Activated T-helper 2 cell treated with anti-CD3 and anti-CD28 coated beads, Interferon-gamma antibody, Interleukin-2, Interleukin-4, amounts not matched to agents 10 μg/mL and 5 μg/mL and 100 μg/mL, durations not matched to agents 14 hours and 24 hours and 36 hours (primary cell): ENCODE results near the gene SCNN1B. TPM values are rescaled to one million over a fixed set of nuclear protein-coding genes. Genes with fewer than 3 reads are reported as not detected.
"Not testable (repeated sequence)": the region's sequence is repeated elsewhere in the genome, so short reads cannot be mapped to it uniquely, and the experiment has no call there.

ENCODE experiments used
- DNase-seq: peaks from one replicate; pipeline ENCODE4 v3.0.0; 2021; ENCODE audit warnings: low spot score
- H3K27ac Mint-ChIP-seq: one replicate; pipeline ENCODE4 v1.8.0; 2021; ENCODE audit warnings: mixed read lengths
- H3K27me3 Mint-ChIP-seq: one replicate; pipeline ENCODE4 v1.8.0; 2021; ENCODE audit warnings: low read depth, mixed read lengths
- H3K36me3 Mint-ChIP-seq: one replicate; pipeline ENCODE4 v1.8.0; 2021; ENCODE audit warnings: low read depth, mixed read lengths
- H3K4me1 Mint-ChIP-seq: one replicate; pipeline ENCODE4 v1.8.0; 2021; ENCODE audit warnings: low read depth, mixed read lengths
- H3K4me3 Mint-ChIP-seq: one replicate; pipeline ENCODE4 v1.8.0; 2021; ENCODE audit warnings: low read depth, mild to moderate bottlenecking, moderate library complexity, mixed read lengths
- H3K9me3 Mint-ChIP-seq: one replicate; pipeline ENCODE4 v1.8.0; 2021; ENCODE audit warnings: mixed read lengths
- intact Hi-C: fragments of 100-400 bp; cut with micrococcal nuclease; formaldehyde crosslinking; loops from one replicate; pipeline ENCODE4 v1.15.1; 2023
- total RNA-seq: library from RNA; stranded (reverse); gene quantifications from 2 replicates; pipeline ENCODE4 v1.2.3, GENCODE V29; 2022

SCNN1B gene
- total RNA-seq, 1 donor from 2014 or later: not detected

DNA sequence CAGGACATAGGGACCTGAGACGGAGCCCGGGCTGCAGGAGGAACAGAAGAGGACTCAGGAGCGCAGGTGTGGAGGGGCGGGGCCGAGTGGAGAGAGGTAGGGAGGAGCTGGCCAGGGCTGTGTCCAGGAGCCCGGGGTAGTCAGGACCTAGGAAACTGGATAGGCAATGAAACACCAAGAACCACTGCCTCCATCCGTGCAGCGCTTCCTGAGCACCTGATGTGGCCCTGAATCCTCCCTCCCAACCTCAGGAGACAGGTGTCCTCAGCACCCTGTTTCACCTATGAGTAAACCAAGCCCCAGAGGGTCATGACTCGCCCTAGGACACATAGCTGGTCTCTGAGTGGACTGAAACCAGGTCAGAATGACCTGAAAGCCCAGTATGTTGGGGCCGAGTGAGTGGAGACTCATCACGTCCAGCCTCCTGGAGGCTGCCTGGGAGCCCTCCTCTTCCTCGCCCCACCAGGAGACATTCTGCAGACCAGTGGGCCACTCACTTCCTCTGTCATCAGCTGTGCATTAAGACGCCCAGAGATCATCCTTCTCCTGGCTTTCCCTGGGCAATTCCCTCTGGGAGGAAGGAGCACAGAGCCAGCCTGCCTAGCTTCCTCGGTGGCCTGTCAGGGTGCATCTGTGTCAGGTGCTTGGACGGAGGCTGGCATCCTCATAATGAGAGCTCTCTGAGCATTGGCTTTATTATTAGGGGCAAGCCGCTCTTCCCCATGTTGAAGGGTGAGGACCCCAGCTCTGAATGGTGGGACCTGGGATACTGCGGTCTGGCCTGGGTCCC, 72.8 kb downstream of the SCNN1B start:
- Mint-ChIP-seq H3K9me3 (no peaks in the 10 kb centered on the region), H3K4me3 (no peak overlapping the region), H3K27ac (no peak overlapping the region), H3K27me3 (no peaks in the 10 kb centered on the region), H3K36me3 (no peaks in the 10 kb centered on the region), H3K4me1 (no peaks in the 10 kb centered on the region)
- no peak for DNase-seq
- intact Hi-C loops: no loop called here

DNA sequence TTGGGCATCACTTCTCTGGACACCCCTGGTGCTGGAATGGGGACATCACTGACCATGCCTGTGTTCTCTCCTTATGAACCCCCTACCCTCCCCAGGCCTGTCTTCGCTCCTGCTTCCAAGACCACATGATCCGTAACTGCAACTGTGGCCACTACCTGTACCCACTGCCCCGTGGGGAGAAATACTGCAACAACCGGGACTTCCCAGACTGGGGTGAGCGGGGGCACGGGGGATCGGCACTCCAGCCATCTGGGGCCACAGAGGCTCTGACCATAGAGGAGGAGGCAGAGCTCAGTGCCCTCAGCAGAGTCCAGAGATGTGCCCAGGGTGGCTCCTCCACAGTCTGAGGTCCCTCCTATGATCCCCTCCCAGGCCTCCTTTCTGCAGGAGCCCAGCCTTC, 73.5 kb downstream of the SCNN1B start:
- Mint-ChIP-seq H3K27me3 (no peaks in the 10 kb centered on the region), H3K27ac (no peak overlapping the region), H3K4me1 (no peaks in the 10 kb centered on the region), H3K4me3 (no peak overlapping the region), H3K9me3 (no peaks in the 10 kb centered on the region), H3K36me3 (no peaks in the 10 kb centered on the region)
- intact Hi-C loops: no loop called here
- no peak for DNase-seq

DNA sequence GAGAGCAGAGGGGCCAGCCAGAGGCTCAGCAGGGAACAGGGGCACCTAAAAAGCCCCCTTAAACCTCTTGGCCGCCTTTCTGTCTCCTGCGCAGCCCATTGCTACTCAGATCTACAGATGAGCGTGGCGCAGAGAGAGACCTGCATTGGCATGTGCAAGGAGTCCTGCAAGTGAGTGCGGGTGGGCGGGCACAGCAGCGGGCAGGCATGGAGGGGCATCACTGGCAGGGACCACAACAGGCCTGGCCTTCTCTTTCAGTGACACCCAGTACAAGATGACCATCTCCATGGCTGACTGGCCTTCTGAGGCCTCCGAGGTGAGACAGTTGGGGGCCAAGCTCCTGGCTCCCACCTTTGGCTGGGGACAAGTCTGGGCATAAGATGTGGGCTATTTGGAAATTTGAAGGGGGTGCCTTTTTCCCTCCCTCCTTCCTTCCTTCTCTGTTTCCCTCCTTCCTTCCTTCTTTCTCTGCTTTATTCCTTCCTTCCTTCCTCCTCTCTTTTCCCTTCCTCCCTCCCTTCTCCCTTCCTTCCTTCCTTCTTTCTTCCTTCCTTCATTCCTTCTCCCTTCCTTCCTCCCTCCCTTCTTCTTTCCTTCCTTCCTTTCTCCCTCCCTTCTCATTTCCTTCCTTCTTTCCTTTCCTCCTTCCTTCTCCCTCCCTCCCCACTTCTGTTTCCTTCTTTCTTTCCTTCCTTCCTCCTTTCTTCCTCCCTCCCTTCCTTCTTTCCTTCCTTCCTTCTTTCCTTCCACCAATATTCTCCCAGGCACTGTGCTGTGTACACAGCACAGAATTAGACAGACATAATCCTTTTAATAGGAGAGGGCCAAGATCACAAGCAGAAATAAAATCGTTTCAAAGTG, 75.2 kb downstream of the SCNN1B start:
- Mint-ChIP-seq H3K4me1 (no peaks in the 10 kb centered on the region), H3K27ac (no peak overlapping the region), H3K9me3 (no peaks in the 10 kb centered on the region), H3K27me3 (no peaks in the 10 kb centered on the region), H3K4me3 (no peak overlapping the region), H3K36me3 (no peaks in the 10 kb centered on the region)
- intact Hi-C loops: no loop called here
- no peak for DNase-seq

DNA sequence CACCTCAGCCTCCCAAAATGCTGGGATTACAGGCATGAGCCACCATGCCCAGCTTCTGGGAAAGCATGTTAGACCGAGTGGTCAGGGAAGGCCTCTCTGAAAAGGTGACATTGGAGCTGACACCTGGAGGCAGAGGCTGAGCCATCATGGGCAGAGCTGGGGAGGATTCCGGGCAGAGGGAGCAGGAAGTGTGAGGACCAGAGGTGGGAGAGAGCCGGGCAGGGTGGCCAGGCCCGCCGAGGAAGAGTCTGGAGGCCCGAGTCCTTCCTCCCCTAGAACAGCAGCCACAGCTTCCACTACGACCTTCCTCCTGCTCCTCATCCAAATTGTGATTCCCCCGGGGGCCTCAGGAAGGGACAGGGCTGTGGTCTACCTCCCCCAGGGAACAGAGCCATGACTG, 76.2 kb downstream of the SCNN1B start:
- intact Hi-C loops: no loop called here
- H3K27ac Mint-ChIP-seq: no peak overlapping the region
- H3K36me3 Mint-ChIP-seq: no peaks in the 10 kb centered on the region
- H3K27me3 Mint-ChIP-seq: no peaks in the 10 kb centered on the region
- H3K4me3 Mint-ChIP-seq: no peak overlapping the region
- H3K9me3 Mint-ChIP-seq: no peaks in the 10 kb centered on the region
- DNase-seq: no peak
- H3K4me1 Mint-ChIP-seq: no peaks in the 10 kb centered on the region

GRCh38 chr16:23378921-23379320, 76.8 kb downstream of the SCNN1B start:
- Mint-ChIP-seq H3K36me3 (no peaks in the 10 kb centered on the region), H3K4me3 (no peak overlapping the region), H3K27ac (no peak overlapping the region), H3K4me1 (no peaks in the 10 kb centered on the region), H3K9me3 (no peaks in the 10 kb centered on the region), H3K27me3 (no peaks in the 10 kb centered on the region)
- intact Hi-C loops: no loop called here
- no peak for DNase-seq

GRCh38 chr16:23379707-23380106, 77.6 kb downstream of the SCNN1B start:
- no peaks in the 10 kb centered on the region for H3K9me3 Mint-ChIP-seq
- H3K27me3 Mint-ChIP-seq: no peaks in the 10 kb centered on the region
- intact Hi-C loops: no loop called here
- no peak overlapping the region for H3K4me3 Mint-ChIP-seq
- no peaks in the 10 kb centered on the region for H3K4me1 Mint-ChIP-seq
- DNase-seq: no peak
- no peak overlapping the region for H3K27ac Mint-ChIP-seq
- no peaks in the 10 kb centered on the region for H3K36me3 Mint-ChIP-seq

DNA sequence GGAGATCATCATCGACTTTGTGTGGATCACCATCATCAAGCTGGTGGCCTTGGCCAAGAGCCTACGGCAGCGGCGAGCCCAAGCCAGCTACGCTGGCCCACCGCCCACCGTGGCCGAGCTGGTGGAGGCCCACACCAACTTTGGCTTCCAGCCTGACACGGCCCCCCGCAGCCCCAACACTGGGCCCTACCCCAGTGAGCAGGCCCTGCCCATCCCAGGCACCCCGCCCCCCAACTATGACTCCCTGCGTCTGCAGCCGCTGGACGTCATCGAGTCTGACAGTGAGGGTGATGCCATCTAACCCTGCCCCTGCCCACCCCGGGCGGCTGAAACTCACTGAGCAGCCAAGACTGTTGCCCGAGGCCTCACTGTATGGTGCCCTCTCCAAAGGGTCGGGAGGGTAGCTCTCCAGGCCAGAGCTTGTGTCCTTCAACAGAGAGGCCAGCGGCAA, 78.4 kb downstream of the SCNN1B start:
- intact Hi-C loops: no loop called here
- H3K36me3 Mint-ChIP-seq: no peaks in the 10 kb centered on the region
- no peak for DNase-seq

DNA sequence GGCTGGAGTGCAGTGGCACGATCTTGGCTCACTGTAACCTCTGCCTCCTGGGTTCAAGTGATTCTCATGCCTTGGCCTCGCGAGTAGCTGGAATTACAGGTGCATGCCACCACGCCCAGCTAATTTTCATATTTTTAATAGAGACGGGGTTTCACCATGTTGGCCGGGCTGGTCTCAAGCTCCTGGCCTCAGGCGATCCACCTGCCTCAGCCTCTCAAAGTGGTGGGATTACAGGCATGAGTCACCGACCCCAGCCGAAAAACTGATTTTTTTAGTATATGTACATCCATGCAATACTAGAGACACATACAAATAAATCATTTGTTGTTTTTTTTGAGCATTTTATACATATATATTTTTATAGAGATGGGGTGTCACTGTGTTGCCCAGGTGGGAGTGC, 79.6 kb downstream of the SCNN1B start:
- H3K36me3 Mint-ChIP-seq, H3K27ac Mint-ChIP-seq, H3K4me3 Mint-ChIP-seq, H3K4me1 Mint-ChIP-seq, H3K9me3 Mint-ChIP-seq, DNase-seq, H3K27me3 Mint-ChIP-seq, intact Hi-C loops: not testable (repeated sequence)

More for the DNA sequence above, 78.4 kb downstream of the SCNN1B start:
- Mint-ChIP-seq H3K4me1 (no peaks in the 10 kb centered on the region), H3K27me3 (no peaks in the 10 kb centered on the region), H3K4me3 (no peak overlapping the region), H3K9me3 (no peaks in the 10 kb centered on the region), H3K27ac (no peak overlapping the region)

DNA sequence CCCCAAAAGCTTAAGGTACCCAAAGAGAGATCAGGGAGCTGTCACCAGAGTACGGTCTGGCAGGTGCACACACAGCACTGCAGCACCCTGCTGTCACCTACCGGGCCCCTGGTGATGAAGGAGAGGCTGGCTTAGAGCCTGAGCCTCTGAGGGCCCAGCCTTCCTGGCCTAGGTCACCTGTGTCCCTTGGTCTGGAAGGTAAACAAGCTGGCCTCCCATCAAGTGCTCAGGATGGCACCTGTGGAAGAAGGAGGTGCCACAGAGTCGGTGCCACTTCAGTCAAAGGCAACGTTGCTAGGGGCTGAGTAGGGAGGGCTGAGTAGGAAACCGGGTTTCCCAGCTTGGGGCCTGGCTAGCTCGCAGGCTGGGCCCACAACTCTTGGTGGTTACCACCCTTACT, 80.2 kb downstream of the SCNN1B start:
- Mint-ChIP-seq H3K9me3 (no peaks in the 10 kb centered on the region), H3K27ac (no peak overlapping the region), H3K27me3 (no peaks in the 10 kb centered on the region), H3K4me3 (no peak overlapping the region), H3K36me3 (no peaks in the 10 kb centered on the region), H3K4me1 (no peaks in the 10 kb centered on the region)
- intact Hi-C loops: no loop called here
- no peak for DNase-seq

GRCh38 chr16:23383881-23384280, 81.8 kb downstream of the SCNN1B start:
- Mint-ChIP-seq H3K27me3 (no peaks in the 10 kb centered on the region), H3K9me3 (no peaks in the 10 kb centered on the region), H3K4me3 (no peak overlapping the region), H3K4me1 (no peaks in the 10 kb centered on the region), H3K27ac (no peak overlapping the region), H3K36me3 (no peaks in the 10 kb centered on the region)
- intact Hi-C loops: no loop called here
- DNase-seq: no peak

GRCh38 chr16:23384878-23385277, 82.8 kb downstream of the SCNN1B start:
- H3K27ac Mint-ChIP-seq: no peak overlapping the region

DNA sequence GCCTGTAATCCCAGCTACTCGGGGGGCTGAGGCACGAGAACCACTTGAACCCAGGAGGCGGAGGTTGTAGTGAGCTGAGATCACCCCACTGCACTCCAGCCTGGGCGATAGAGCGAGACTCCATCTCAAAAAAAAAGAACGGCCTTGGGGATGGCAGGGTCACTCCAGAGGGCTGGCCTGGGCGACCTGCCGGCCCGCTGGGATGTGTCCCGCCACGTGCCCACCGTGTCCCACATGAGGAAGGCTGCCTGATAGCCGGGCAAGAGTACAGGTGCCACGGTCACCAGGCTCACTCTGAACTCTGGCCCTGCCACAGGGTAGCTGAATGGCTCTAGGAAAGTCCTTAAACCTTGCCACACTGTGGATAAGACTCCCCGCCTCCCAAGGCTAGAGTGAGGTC, 83.3 kb downstream of the SCNN1B start:
- Mint-ChIP-seq H3K4me3 (no peak overlapping the region), H3K27ac (no peak overlapping the region), H3K27me3 (no peaks in the 10 kb centered on the region), H3K4me1 (no peaks in the 10 kb centered on the region), H3K36me3 (peaks cover 3% of the 10 kb centered on the region), H3K9me3 (no peaks in the 10 kb centered on the region)
- intact Hi-C loops: no loop called here
- DNase-seq: no peak

More at GRCh38 chr16:23384878-23385277, 82.8 kb downstream of the SCNN1B start:
- H3K36me3 Mint-ChIP-seq: peaks cover 3% of the 10 kb centered on the region
- H3K4me3 Mint-ChIP-seq: no peak overlapping the region
- H3K4me1 Mint-ChIP-seq: no peaks in the 10 kb centered on the region
- no peaks in the 10 kb centered on the region for H3K9me3 Mint-ChIP-seq
- intact Hi-C loops: no loop called here
- H3K27me3 Mint-ChIP-seq: no peaks in the 10 kb centered on the region
- no peak for DNase-seq

DNA sequence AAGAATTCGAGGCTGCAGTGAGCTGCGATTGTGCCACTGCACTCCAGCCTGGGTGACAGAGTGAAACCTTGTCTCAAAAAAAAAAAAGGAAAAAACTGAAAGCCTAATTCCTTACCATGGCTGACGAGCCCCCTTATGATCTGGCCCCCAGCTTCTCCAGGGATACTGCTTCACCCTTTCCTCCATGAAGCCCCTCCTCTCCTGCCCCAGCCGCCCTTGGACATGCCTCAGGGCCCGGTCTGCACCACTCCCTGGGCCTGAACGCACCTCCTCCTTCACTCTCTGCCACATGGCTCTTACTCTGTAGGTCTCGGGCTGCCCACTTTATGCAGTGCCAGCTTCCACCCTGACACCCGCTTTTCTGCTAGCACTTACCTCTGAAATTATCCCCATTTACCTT, 85.6 kb downstream of the SCNN1B start:
- DNase-seq: no peak
- no peak overlapping the region for H3K27ac Mint-ChIP-seq
- H3K4me1 Mint-ChIP-seq: no peaks in the 10 kb centered on the region
- intact Hi-C loops: no loop called here
- H3K4me3 Mint-ChIP-seq: no peak overlapping the region
- no peaks in the 10 kb centered on the region for H3K27me3 Mint-ChIP-seq
- no peaks in the 10 kb centered on the region for H3K9me3 Mint-ChIP-seq
- peaks cover 9% of the 10 kb centered on the region for H3K36me3 Mint-ChIP-seq
